ENCODE measurements around the gene ORAI3. TPM values are rescaled to one million over a fixed set of nuclear protein-coding genes. Genes with fewer than 3 reads are reported as not detected.

Gene ORAI3
- total and polyA plus RNA-seq, 2 of the 13 experiments (the other 11 are each of a cell fraction or from before 2014, with no cell fraction given), result 11.4 to 32.0 TPM

GRCh38 chr16:30953511-30954124, 4.8 kb downstream of the ORAI3 start:
- peak; percentile 64 for ATAC-seq
- H3K4me2 ChIP-seq (ENCODE audit: low read depth, low read length), result peak overlapping the region; percentile 67
- no peaks in the 10 kb centered on the region; a peak in 1 of 5 replicates for H3K27me3 ChIP-seq (ENCODE audit: control insufficient read depth in 1 of 2, insufficient read depth in 2 of 2, low read length in 2 of 2)
- intact Hi-C loops (cut with micrococcal nuclease; ENCODE audit: unreplicated experiment), result loop anchor here (1.0 to 10.0 kb wide), 3 partner anchors 32 to 191 kb away; partner anchors contain the start of genes HSD3B7 and VKORC1
- peak; percentile 88 for DNase-seq (ENCODE audit: low spot score)
- H3K9me3 ChIP-seq (ENCODE audit: low read length), result no peaks in the 10 kb centered on the region
- peaks cover 4% of the 10 kb centered on the region; the same call in 1 of the 2 replicates for H4K20me1 ChIP-seq (ENCODE audit: insufficient read depth, low read length)
- no TSS peak for BruUV-seq (replicated peaks)
- no peaks in the 10 kb centered on the region for H3K36me3 ChIP-seq (replicated peaks in 1 of 2; ENCODE audit: control insufficient read depth in 1 of 2, insufficient read depth in 2 of 2, low read length in 2 of 2)
- in situ Hi-C loops (cut with HindIII; ENCODE audit: extremely low pct_ligation_motif_present, low pct_unique_long_range_greater_than_20kb), result no loop called here
- peak overlapping the region; percentile 9; the same call in 1 of the 2 replicates for H3K9ac ChIP-seq (ENCODE audit: insufficient read depth, low read depth, low read length)
- H3K79me2 ChIP-seq (ENCODE audit: insufficient read depth, low read length), result peaks cover 9% of the 10 kb centered on the region
- H3K4me3 ChIP-seq (replicated peaks in 1 of 3; ENCODE audit: insufficient read depth in 1 of 3, low read depth in 2 of 3, low read length in 3 of 3), result peak overlapping the region in 1 of 3 experiments; percentile 42; a peak in 2 of 6 replicates
- H2AFZ ChIP-seq (ENCODE audit: low read length), result no peak overlapping the region
- WGBS (ENCODE audit: low lambda C conversion rate), result 19% methylated on average over 12 of the region's 15 CpGs
- POLR2A ChIA-PET, result interaction anchor here (0.6 to 3.1 kb wide), 15 partner anchors 11 to 202 kb away, joined by 3 to 20 read pairs (median 4); partner anchors contain the start of genes FBXL19, HSD3B7, KAT8 and STX4
- peak; percentile 90 for FAIRE-seq
- H3K27ac ChIP-seq (ENCODE audit: extremely low read length, insufficient read depth, low read length), result peak overlapping the region; percentile 97
- peaks cover 67% of the 10 kb centered on the region for H3K4me1 ChIP-seq (ENCODE audit: insufficient read depth, low read length)
- CTCF ChIA-PET (ENCODE audit: low intra/inter-chr PET ratio, low total read pairs), result interaction anchor here (0.8 to 1.2 kb wide), 4 partner anchors 11 to 142 kb away, joined by 4 to 8 read pairs (median 4); partner anchors contain the start of gene VKORC1
- no peak for TF ChIP-seq MAZ (IDR thresholded peaks at IDR 0.05; ENCODE audit: borderline replicate concordance, low read depth, low read length)
- peak; percentile 61; the same call in 1 of the 2 replicates for TF ChIP-seq MAZ (CRISPR knock-in tag; IDR thresholded peaks at IDR 0.05; ENCODE audit: low read depth)
- TF ChIP-seq GMEB2 (CRISPR knock-in tag; IDR thresholded peaks at IDR 0.05; ENCODE audit: low read depth), result no peak
- TF ChIP-seq PATZ1 (CRISPR knock-in tag; IDR thresholded peaks at IDR 0.05), result peak; percentile 51; the same call in 1 of the 2 replicates
- TF ChIP-seq ZBTB3 (CRISPR knock-in tag; IDR thresholded peaks at IDR 0.05; ENCODE audit: borderline replicate concordance, low read depth), result peak; percentile 85; the same call in 1 of the 2 replicates
- TF ChIP-seq CREM (IDR thresholded peaks at IDR 0.05), result no peak
- TF ChIP-seq CREM (CRISPR knock-in tag; IDR thresholded peaks at IDR 0.05), result no peak
- peak; percentile 61; the same call in 1 of the 2 replicates for TF ChIP-seq MEF2D (CRISPR knock-in tag; IDR thresholded peaks at IDR 0.05)
- TF ChIP-seq, protein P1, sequence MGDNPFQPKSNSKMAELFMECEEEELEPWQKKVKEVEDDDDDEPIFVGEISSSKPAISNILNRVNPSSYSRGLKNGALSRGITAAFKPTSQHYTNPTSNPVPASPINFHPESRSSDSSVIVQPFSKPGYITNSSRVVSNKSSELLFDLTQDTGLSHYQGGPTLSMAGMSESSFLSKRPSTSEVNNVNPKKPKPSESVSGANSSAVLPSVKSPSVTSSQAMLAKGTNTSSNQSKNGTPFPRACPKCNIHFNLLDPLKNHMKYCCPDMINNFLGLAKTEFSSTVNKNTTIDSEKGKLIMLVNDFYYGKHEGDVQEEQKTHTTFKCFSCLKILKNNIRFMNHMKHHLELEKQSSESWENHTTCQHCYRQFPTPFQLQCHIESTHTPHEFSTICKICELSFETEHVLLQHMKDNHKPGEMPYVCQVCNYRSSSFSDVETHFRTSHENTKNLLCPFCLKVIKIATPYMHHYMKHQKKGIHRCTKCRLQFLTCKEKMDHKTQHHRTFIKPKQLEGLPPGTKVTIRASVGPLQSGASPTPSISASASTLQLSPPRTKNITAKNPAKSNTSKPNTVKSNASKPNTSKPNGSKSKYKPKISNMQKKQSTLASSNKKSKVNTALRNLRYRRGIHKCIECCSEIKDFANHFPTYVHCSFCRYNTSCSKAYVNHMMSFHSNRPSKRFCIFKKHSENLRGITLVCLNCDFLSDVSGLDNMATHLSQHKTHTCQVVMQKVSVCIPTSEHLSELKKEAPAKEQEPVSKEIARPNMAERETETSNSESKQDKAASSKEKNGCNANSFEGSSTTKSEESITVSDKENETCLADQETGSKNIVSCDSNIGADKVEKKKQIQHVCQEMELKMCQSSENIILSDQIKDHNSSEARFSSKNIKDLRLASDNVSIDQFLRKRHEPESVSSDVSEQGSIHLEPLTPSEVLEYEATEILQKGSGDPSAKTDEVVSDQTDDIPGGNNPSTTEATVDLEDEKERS (CRISPR knock-in tag; IDR thresholded peaks at IDR 0.05), result peak; percentile 71; the same call in 1 of the 2 replicates
- TF ChIP-seq KDM1A (CRISPR knock-in tag; IDR thresholded peaks at IDR 0.05), result no peak
- TF ChIP-seq ZXDC (CRISPR knock-in tag; IDR thresholded peaks at IDR 0.05), result no peak
- TF ChIP-seq, protein P2, sequence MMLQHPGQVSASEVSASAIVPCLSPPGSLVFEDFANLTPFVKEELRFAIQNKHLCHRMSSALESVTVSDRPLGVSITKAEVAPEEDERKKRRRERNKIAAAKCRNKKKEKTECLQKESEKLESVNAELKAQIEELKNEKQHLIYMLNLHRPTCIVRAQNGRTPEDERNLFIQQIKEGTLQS (CRISPR knock-in tag; IDR thresholded peaks at IDR 0.05), result 0 out of 2 replicates have a peak, but pooled peaks have one; percentile 38
- TF ChIP-seq SAP130 (CRISPR knock-in tag; IDR thresholded peaks at IDR 0.05; ENCODE audit: low read depth), result 0 out of 2 replicates have a peak, but pooled peaks have one; percentile 30
